Breast epithelium (tissue), 3 donors: ENCODE data around the gene CORO1C.

Source experiments
- CTCF ChIP-seq, 3 donors: fragments of 450-650 bp; IDR thresholded peaks; one replicate each; pipeline ENCODE4 v1.5.1; 2016 to 2017; ENCODE audit warnings: antibody characterized with exemption in 3 of 3, mild to moderate bottlenecking in 3 of 3, moderate library complexity in 3 of 3
- POLR2A ChIP-seq: fragments of 450-650 bp; IDR thresholded peaks from one replicate; pipeline ENCODE4 v1.6.1; 2016; ENCODE audit warnings: antibody characterized with exemption, mild to moderate bottlenecking, moderate library complexity
- POLR2AphosphoS5 ChIP-seq, 3 donors: sonication (generic); formaldehyde crosslinking; IDR thresholded peaks; one replicate each; pipeline ENCODE4 v1.6.1; 2017; ENCODE audit warnings: antibody characterized with exemption in 3 of 3

GRCh38 chr12:108611884-108612415 is 119.4 kb downstream of the CORO1C start:
- TF ChIP-seq CTCF (IDR thresholded peaks at IDR 0.05), result no peak
- no peak for TF ChIP-seq POLR2A
- no peak for TF ChIP-seq POLR2AphosphoS5 (IDR thresholded peaks at IDR 0.05)
